A673 (cell line): ENCODE results near the gene ADNP2. TPM values are rescaled to one million over a fixed set of nuclear protein-coding genes. Genes with fewer than 3 reads are reported as not detected.

Experiments used
- BruUV-seq: library from RNA; stranded (reverse); fragments of 400-500 nt; replicated peaks from 2 replicates; lab custom pipeline; 2021; lab: Mats Ljungman, UMichigan
- CTCF ChIA-PET: fragments of 300-600 bp; sonication (Branson Sonifier 250); formaldehyde crosslinking; loops from one replicate; lab custom pipeline; 2022; ENCODE audit warnings: antibody characterized with exemption; lab: Charles Lee
- POLR2A ChIA-PET: fragments of 300-600 bp; sonication (Branson Sonifier 250); formaldehyde crosslinking; loops from one replicate; lab custom pipeline; 2022; ENCODE audit warnings: antibody characterized with exemption; ENCODE audit not compliant: low non-redundant PET; lab: Charles Lee
- DNase-seq: peaks from one replicate; pipeline ENCODE4 v3.0.0-alpha.2; 2015; ENCODE audit warnings: low spot score
- H3K27ac ChIP-seq: fragments of 200-600 bp; sonication (generic); 2 replicates; pipeline ENCODE4 v1.5.1; 2016; ENCODE audit warnings: mixed run types, low read depth, mild to moderate bottlenecking, mixed read lengths, antibody characterized with exemption, low read length; ENCODE audit not compliant: poor library complexity, severe bottlenecking
- H3K27me3 ChIP-seq: fragments of 200-600 bp; sonication (generic); replicated peaks from 2 replicates; pipeline ENCODE4 v1.6.1; 2017; ENCODE audit warnings: mixed run types, low read depth, mild to moderate bottlenecking, mixed read lengths, antibody characterized with exemption, low read length; ENCODE audit not compliant: insufficient read depth, poor library complexity
- H3K36me3 ChIP-seq: fragments of 200-600 bp; sonication (generic); 2 replicates; pipeline ENCODE4 v1.6.1; 2016; ENCODE audit warnings: mixed run types, mild to moderate bottlenecking, mixed read lengths, antibody characterized with exemption, low read length; ENCODE audit not compliant: insufficient read depth, poor library complexity, severe bottlenecking
- H3K4me1 ChIP-seq: fragments of 200-600 bp; sonication (generic); 2 replicates; pipeline ENCODE4 v1.6.1; 2017; ENCODE audit warnings: mixed run types, mild to moderate bottlenecking, mixed read lengths, antibody characterized with exemption, low read length; ENCODE audit not compliant: insufficient read depth, poor library complexity, severe bottlenecking
- H3K4me3 ChIP-seq: fragments of 200-600 bp; sonication (generic); 2 replicates; pipeline ENCODE4 v1.5.1; 2016; ENCODE audit warnings: low read depth, mixed run types, mild to moderate bottlenecking, mixed read lengths, low read length; ENCODE audit not compliant: poor library complexity, severe bottlenecking
- H3K9me3 ChIP-seq: fragments of 200-600 bp; sonication (generic); 2 replicates; pipeline ENCODE4 v1.6.1; 2016; ENCODE audit warnings: mixed run types, low read depth, mild to moderate bottlenecking, mixed read lengths, antibody characterized with exemption, low read length; ENCODE audit not compliant: poor library complexity, severe bottlenecking
- CTCF ChIP-seq: fragments of 300-800, 200-600 bp; sonication (generic); conservative IDR thresholded peaks from 2 replicates; pipeline ENCODE4 v1.5.1; 2017; ENCODE audit warnings: low read depth, mild to moderate bottlenecking, antibody characterized with exemption, low read length, moderate library complexity, mixed read lengths
- EZH2 ChIP-seq: fragments of 200-600 bp; sonication (generic); IDR thresholded peaks from 2 replicates; pipeline ENCODE4 v1.6.1; 2017; ENCODE audit warnings: borderline replicate concordance, low read depth, mild to moderate bottlenecking, mixed read lengths, antibody characterized with exemption, low read length; ENCODE audit not compliant: poor library complexity, severe bottlenecking
- intact Hi-C: fragments of 100-400 bp; cut with micrococcal nuclease; formaldehyde crosslinking; loops from one replicate; pipeline ENCODE4 v1.10.0; 2022; ENCODE audit not compliant: unreplicated experiment
- total RNA-seq: library from RNA; stranded (reverse); gene quantifications from 2 replicates; pipeline ENCODE4 v1.2.3, GENCODE V29; 2021

Gene ADNP2
- total RNA-seq, 1 experiment from 2014 or later: 27.5 TPM

- POLR2A ChIA-PET: no interaction called here
- no TSS peak for BruUV-seq
- H3K4me1 ChIP-seq: no peaks in the 10 kb centered on the region
- H3K27ac ChIP-seq: no peak overlapping the region
- no peak for TF ChIP-seq EZH2
- no peak for TF ChIP-seq CTCF
- H3K4me3 ChIP-seq: no peak overlapping the region
- CTCF ChIA-PET: no interaction called here
- no peaks in the 10 kb centered on the region for H3K36me3 ChIP-seq
- no peaks in the 10 kb centered on the region for H3K27me3 ChIP-seq
- DNase-seq: no peak
- no peaks in the 10 kb centered on the region for H3K9me3 ChIP-seq
- intact Hi-C loops: no loop called here
Observed at GRCh38 chr18:80184243-80184772, 75.2 kb downstream of the ADNP2 start.

- CTCF ChIA-PET: no interaction called here
- no peaks in the 10 kb centered on the region for H3K36me3 ChIP-seq
Observed at GRCh38 chr18:80185545-80185944, 76.5 kb downstream of the ADNP2 start.

GRCh38 chr18:80187956-80188642, 79.0 kb downstream of the ADNP2 start:
- H3K27me3 ChIP-seq: no peaks in the 10 kb centered on the region
- H3K4me1 ChIP-seq: no peaks in the 10 kb centered on the region
- BruUV-seq: no TSS peak
- intact Hi-C loops: no loop called here
- no peaks in the 10 kb centered on the region for H3K9me3 ChIP-seq
- TF ChIP-seq CTCF: no peak
- TF ChIP-seq EZH2: no peak
- H3K27ac ChIP-seq: no peak overlapping the region
- POLR2A ChIA-PET: no interaction called here
- no peak for DNase-seq
- no peaks in the 10 kb centered on the region for H3K36me3 ChIP-seq
- CTCF ChIA-PET: no interaction called here
- no peak overlapping the region for H3K4me3 ChIP-seq

More at GRCh38 chr18:80185545-80185944, 76.5 kb downstream of the ADNP2 start:
- no peak overlapping the region for H3K27ac ChIP-seq
- no peak for TF ChIP-seq CTCF
- TF ChIP-seq EZH2: no peak
- POLR2A ChIA-PET: no interaction called here
- intact Hi-C loops: no loop called here
- no peak for DNase-seq
- no peaks in the 10 kb centered on the region for H3K4me1 ChIP-seq
- H3K4me3 ChIP-seq: no peak overlapping the region
- no peaks in the 10 kb centered on the region for H3K9me3 ChIP-seq
- no TSS peak for BruUV-seq
- no peaks in the 10 kb centered on the region for H3K27me3 ChIP-seq
